Stimulated activated CD4-positive, alpha-beta T cell treated with anti-CD3 and anti-CD28 coated beads, Interleukin-4, amount 100 ng/mL, for 4 hours (primary cell): ENCODE results near the gene MED19.
A peak's percentile ranks its signal among the peaks of the same experiment; 100 is the strongest.
"Not testable (repeated sequence)": the region's sequence is repeated elsewhere in the genome, so short reads cannot be mapped to it uniquely, and the experiment has no call there.

Experiments
- DNase-seq, 2 experiments: peaks; one replicate each; pipeline ENCODE4 v3.0.0-alpha.2; 2020

Gene MED19, protein sequence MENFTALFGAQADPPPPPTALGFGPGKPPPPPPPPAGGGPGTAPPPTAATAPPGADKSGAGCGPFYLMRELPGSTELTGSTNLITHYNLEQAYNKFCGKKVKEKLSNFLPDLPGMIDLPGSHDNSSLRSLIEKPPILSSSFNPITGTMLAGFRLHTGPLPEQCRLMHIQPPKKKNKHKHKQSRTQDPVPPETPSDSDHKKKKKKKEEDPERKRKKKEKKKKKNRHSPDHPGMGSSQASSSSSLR

DNA sequence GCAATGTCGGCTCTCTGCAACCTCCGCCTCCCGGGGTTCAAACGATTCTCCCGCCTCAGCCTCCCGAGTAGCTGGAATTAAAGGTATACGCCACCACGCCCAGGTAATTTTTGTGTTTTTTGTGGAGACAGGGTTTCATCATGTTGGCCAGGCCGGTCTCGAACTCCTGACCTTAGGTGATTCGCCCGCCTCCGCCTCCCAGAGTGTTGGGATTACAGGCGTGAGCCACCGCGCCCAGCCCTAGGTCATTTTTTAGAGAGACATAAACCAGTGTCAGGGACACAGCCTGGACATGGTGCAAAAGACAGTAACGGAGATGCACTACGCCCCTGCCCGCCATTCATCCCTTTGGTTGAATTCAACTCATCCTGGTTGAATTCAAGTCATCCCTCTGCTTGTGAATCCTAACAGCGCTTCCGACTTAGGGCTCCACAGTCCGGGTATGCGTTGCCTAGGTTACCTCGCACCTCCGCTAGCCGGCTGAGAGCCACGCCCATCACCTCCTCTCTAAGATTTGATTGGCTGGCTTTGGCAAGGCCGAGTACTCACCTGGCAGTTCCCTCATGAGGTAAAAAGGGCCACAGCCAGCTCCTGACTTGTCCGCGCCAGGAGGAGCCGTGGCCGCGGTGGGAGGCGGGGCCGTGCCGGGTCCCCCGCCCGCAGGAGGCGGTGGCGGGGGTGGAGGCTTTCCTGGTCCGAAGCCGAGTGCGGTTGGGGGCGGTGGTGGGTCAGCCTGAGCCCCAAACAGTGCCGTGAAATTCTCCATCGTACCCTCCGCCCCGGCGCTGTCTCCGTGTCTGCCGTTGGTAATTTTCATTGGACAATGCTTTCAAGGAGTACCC is at the start of gene MED19:
Gene MED19, minus strand, starts transcription at position 802 of the 842 bp plus-strand sequence. Its CDS starts 36 bp downstream, at position 766.
- peak; percentile 57 to 75 for DNase-seq

DNA sequence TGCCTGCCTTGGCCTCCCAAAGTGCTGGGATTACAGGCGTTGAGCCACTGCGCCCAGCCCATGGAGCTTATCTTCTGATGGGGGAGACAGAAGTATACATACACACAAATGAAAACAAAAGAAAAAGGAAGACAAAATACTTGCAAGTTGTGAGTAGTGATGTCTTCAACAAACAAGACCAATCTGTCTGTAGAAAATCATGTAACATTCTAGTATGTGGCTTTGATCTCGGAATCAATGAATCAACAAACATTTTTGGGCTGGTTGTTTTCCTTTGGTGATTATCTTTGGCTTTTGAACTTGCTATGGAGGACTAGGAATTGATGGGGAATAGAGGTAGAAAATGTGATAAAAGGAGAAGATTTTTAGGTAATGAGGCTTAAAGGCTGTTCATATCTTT is 46.2 kb upstream of the MED19 start:
- no peak for DNase-seq

DNA sequence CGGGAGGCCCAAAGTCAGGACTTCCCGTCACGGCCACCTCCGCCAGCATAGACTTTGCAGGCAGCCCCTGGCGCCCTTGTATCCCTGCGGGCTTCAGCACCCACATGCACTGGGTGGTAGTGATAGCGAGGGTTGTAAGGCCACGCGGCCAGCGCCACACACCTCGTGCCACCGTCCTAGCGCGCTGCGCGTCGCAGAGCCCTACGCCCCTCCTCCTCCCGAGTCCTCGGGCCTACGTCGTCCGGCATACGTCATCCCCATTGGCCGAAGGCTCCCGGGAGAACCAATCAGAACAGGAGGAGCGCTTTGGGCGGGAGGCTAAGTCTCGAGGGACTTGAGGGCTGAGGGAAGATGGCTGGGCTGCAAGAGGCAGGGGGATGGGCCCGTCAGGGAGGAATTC is 40.9 kb upstream of the MED19 start:
- no peak for DNase-seq

DNA sequence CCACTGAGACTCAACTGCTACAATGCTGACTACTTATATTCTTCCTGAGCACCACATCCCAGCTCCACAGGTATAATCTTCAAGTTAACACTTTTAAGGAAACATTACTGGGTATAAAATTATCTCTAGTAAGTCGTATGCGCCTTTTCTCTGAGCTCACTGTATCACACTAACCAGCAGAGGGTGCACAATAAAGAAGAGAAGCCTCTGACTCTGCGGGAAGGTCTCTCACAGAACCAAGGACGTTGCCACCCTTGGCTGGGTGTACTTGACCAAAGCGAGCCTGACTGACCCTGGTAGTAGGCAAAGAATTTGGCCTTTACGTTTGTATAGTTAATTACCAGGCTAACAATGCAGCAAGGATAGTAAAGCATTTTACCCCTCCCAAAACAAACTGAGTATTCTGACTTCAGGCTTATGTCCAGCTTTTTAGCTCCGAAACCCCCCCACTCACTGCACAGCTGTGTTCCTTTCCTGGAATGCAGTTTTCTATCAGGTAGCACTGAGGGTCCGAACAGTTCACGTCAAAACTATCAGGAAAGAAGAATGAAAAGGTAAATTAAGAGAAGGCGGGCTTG is 39.8 kb upstream of the MED19 start, which contains the start of gene BTBD18:
Gene BTBD18, minus strand, starts transcription at position 144 of the 578 bp plus-strand sequence. CDS start 631 bp downstream, outside the sequence.
- no peak for DNase-seq

DNA sequence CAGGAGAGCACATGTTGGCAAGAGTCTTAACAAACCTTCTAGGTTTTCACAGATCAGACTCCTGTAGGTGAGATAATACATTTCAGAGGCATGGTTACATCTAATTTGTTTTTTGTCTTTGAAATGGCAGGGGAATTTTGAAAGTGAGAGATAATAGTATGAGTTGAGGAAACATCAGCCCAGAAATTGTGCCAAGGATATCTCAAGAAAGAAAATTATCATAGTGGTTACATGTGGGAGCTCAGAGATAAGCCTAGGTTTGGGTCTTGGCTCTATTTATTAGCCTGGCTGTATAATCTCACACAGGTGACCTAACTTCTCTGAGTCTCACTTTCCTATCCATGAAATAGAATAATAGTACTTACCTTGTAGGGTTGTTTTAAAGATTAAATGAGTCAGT is 39.2 kb upstream of the MED19 start:
- no peak for DNase-seq

DNA sequence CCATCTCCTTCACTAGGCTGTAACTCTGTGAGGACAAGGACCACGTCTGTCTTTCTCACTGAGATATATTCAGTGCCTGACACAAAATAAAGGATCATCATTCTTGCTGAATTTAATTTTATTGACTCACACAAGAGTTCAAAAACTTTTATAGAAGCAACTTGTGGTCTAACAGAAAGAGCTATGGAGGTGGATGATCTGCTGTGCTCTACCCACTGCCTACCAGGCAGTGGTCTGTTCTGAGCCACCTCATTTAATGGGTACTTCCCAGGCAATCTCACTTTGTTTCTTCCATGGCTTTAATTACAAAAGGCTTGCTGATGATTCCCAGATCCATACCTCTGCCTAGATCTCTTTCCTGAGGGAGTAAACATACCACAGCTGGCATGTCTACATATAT is 34.9 kb upstream of the MED19 start:
- no peak for DNase-seq

DNA sequence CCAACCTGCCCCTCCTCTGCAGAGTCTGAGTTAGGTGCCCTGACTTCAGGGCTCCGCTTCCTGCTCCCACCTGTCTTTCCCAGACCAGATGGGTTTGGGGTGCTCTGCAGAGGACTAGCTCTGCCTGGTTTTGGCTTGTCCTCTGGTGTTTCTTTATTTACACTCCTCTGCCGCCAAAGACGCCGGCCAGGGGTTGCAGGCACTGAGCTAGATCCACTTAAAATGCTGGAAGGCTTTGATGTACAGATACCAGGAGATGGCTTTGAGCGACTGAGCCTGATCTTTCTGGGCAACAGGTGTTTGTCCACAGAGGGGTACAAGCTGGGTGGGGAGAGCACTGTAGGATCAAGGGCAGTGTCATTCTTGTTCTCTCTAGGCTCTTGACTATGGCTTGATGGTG is 33.2 kb upstream of the MED19 start:
- no peak for DNase-seq

DNA sequence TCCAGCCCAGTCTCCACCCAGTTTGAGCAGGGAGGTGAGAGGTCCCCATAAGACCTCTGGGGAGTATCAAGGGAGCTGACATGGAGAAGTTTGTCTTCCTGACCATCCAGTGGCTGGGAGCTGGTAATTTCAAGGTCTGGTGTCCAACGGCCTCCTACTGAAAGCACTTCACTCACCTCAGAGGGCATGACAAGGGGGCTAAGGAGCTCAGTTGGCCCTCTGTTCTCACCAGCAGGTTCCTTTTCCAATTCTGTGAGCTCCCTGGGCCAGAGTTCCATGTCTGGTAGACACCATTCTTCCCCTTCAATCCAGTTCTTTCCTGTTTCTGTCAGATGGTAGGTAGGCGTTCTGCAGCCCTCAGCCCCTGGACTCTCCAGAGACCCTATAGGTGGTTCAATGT is 32.3 kb upstream of the MED19 start:
- no peak for DNase-seq

DNA sequence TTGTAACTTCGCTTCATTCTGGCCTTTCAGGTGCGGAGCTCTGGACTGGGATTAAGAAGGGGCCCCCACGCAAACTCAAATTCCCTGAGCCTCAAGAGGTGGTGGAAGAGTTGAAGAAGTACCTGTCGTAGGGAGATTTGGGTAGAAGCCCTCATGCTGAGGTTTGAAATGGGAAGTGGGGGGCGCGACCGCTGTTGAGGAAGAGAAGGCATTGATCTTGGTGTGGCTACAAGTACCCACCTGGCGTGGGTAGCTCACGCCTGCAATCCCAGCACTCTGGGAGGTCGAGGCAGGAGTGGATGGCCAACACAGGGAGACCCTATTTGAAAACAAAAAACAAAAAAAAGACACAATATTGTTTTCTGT is 30.1 kb upstream of the MED19 start:
- DNase-seq = no peak

DNA sequence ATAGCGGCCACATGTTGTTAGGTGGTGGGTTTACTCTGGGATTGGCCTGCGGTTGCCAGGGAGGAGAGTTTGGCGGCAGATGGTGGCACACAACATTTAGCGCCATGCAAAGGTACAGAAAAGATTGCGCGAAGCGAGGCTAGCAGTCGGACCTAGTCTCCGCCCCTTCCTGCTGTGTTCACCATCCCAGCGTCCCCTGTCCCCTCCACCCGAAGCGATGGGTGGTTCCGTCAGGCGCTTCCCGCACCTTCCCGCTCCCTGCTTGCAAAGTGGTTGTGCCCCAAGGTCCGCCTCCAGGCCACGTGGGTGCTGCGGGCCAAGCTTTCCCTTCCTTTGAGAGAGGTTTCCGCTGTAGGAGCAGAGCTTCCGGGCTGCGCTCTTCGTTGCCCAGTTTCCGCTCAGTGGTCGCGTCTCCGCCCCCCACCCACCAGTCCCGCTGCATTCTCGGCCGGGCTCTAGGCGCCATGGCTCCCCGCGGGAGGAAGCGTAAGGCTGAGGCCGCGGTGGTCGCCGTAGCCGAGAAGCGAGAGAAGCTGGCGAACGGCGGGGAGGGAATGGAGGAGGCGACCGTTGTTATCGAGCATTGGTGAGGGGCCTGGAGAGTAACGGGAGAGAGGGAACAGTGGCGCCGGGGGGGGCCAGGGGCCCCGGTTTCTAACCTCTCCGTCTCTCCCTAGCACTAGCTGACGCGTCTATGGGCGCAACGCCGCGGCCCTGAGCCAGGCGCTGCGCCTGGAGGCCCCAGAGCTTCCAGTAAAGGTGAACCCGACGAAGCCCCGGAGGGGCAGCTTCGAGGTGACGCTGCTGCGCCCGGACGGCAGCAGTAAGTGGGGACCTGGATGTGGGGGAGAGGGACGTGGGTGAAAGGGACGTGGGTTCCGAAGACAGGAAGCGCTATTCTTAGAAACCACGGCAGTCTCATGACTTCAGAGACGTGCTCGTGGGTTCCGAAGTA is 29.4 kb upstream of the MED19 start, which contains the start of gene SELENOH:
Gene SELENOH, plus strand, starts transcription at position 360 of the 955 bp plus-strand sequence. Its CDS starts 105 bp downstream, at position 465.
- peak; percentile 90 to 92 for DNase-seq

DNA sequence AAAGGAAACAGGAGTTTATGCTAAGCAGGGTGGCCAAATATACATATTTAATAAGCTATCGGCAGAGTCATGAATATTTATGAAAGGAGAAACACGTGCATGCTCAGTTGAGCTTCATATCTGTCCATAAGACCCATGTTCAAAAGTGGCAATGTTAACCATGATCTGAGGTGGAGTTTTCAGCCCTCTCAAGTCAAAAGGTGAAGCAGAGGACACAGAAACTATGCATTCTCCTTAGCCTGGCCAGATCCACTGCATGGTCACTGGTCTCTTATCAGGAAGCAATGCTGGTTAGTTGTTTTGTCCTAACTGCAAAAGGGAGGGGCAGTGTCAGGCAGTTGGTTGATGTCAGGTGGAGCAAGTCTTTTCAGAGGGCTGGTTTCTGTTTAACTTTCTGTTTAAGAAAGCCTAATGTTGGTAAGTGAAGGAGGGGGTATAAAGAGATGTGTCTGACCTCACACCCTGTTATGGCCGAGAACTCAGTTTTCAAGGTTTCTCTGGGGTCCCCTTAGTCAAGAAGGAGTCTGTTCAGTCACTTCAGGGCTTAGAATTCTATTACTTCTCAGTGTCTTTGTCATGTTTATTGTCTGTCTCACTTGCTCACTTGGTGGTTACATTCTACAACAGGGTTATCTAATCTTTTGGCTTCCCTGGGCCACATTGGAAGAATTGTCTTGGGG is 23.7 kb upstream of the MED19 start:
- DNase-seq = no peak

DNA sequence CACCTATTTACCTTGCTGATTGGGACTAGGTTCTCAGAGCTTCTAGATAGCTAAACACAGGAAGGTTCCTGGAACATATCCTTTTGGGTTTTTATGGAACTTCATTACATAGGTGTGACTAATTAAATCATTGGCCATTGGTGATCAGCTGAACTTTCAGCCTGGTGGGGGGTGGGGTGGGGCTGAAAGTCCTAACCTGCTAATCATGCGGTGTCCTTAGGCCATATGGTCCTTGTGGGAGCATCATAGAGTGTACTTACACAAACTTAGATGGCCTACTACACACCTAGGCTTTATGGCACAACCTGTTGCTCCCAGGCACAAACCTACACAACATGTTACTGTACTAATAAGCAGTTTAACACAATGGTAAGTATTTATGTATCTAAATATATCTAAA is 20.6 kb upstream of the MED19 start:
- DNase-seq = no peak

DNA sequence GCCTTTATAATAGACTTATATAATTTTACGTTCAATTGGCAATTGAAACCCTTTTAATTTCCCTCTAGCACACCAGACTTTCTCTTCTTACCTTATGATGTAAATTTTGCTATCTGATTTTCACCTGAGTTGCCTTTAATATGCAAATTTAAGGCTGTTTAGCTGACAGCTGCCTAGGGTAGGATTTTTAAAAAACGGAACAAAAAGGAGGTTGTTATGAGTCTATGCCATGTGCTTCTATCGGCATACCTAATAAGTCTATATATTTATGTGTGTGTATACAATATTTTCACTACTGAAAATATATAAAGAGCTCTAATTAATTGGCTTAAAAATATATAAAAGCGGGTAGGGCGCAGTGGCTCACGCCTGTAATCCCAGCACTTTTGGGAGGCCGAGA is 17.5 kb upstream of the MED19 start:
- no peak for DNase-seq

DNA sequence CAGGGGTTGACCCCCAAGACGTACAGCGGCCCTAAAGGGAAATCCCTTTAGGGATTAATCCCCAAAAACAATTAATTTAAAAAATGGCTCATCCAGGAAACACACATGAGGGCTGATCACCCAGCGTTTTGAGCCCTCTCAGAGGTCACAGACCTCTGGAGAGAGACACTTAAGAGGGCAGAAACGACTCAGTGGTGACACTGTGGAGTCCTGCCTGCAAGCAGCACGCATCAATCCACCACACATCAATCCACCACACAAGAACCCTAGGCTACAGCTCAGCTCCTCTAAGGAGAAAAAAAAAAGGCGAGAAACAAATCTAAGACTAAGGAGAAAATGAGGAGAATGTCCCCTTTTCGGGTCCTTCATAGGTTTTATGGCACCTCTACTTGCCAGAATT is 16.8 kb upstream of the MED19 start:
- DNase-seq = no peak

DNA sequence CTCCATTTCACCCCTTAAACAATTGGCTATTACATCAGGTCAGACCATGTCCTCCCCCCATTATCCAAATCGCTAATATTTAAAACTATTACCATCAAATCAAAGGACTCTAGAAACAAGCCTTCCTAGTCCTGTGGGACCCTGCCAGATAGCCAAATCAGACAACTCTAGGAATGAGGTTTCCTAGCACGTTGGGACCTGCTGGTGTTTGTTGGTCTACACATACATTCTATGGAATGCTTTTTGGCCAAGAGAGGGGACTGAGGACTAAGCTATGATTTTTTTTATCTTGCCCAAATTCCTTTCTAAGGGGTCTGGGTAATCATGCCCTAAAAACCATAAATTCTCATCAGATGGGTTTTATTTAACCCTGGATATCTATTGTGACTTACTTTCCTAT is 15.2 kb upstream of the MED19 start:
- DNase-seq = no peak

DNA sequence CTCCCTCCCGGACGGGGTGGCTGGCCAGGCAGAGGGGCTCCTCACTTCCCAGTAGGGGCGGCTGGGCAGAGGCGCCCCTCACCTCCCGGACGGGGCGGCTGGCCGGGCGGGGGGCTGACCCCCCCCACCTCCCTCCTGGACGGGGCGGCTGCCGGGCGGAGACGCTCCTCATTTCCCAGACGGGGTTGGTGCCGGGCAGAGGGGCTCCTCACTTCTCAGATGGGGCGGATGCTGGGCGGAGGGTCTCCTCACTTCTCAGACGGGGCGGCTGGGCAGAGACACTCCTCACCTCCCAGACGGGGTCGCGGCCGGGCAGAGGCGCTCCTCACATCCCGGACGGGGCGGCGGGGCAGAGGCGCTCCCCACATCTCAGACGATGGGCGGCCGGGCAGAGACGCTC is 4.7 kb upstream of the MED19 start:
- not testable (repeated sequence) for DNase-seq

DNA sequence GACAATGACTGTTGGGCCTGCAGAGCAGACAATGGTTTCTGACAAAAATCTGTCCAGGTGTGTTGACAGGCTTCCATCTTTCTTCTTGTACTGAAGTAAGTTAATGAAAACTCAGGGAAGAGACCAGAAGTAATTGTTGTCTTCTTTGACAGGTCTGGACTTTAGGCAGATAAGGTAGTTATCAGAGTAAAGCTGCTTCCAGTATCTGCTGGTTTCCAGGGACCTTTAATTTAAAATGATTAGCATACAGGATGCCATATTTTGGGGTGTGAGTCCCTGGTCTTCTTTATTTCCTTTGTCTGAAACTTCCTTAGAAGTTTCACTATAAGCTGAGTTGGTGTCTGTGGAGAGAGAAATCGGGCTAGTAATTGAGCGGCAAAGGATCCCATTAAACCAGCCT is 1.8 kb upstream of the MED19 start:
- no peak for DNase-seq

DNA sequence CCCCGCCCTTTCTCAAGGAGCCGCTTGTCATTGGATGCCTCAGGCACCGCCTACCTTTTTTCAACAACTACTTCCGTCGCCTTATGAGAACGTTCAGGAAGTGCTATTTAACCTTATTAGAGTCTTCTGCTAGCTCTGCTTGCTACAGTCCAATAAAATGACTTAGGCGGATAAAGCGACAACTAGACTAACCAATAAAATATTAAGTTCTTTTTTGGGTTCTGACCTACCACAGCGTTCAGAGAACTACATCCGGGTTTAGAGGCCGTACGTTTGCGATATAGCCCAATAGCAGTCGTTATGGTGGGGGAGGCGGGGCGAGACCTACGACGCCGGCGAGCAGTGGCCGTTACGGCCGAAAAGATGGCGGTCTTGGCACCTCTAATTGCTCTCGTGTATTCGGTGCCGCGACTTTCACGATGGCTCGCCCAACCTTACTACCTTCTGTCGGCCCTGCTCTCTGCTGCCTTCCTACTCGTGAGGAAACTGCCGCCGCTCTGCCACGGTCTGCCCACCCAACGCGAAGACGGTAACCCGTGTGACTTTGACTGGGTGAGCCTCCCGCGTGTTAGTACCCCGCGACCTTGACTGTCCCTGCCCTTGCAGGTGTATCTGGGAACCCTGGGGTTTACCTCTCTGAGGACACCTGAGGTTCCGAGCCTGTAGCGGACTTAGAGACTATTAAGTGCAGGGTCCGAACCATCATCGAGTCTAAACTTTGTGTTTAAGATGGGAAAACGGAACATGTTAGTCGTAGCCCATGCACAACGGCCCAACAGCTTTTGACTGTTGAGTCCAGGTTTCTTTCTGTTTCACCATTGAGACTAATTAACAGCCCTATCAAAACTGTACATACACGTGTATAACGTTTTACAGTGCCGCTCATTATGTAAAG is 488 bp upstream of the MED19 start, which contains the start of gene TMX2:
Gene TMX2, plus strand, starts transcription at position 338 of the 895 bp plus-strand sequence. Its CDS starts 26 bp downstream, at position 364.
- DNase-seq = peak; percentile 82 to 89

DNA sequence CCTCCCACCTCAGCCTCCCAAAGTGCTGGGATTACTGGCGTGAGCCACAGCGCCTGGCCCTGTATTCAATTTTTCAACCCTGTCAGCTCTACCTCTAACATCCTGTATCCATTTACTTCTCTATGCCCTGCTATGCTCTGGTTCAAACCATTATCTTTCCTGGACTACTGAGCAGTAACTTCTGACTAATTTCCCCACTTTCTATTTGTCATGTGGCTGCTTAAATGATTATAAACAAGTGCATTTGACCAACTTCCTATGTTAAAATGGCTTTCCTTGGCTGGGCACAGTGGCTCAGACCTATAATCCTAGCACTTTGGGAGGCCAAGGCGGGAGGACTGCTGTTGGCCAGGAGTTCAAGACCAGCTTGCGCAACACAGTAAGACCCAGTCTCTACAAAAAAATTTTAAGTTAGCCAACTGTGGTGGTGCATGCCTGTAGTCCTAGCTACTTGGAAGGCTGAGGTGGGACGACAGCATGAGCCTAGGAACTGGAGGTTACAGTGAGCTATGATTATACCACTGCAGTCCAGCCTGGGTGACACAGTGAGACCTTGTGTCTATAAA is 2.1 kb downstream of the MED19 start:
- no peak for DNase-seq

DNA sequence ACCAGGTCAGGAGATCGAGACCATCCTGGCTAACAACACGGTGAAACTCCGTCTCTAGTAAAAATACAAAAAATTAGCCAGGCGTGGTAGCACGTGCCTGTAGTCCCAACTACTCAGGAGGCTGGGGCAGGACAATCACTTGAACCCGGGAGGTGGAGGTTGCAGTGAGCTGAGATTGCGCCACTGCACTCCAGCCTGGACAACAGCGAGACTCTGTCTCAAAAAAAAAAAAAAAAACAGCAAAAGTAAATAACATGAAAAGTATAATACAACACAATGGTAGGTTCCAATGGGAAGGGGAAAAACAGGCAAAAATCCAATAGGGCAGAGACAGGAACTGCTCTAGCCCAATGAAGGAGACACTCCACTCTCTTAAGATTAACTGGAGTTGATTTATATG is 6.6 kb downstream of the MED19 start:
- not testable (repeated sequence) for DNase-seq
